ENCODE results near the gene PHLDB2. TPM values are rescaled to one million over a fixed set of nuclear protein-coding genes. Genes with fewer than 3 reads are reported as not detected.

PHLDB2 gene
- total RNA-seq, 2 donors from 2014 or later, result 20.2 to 48.1 TPM

DNA sequence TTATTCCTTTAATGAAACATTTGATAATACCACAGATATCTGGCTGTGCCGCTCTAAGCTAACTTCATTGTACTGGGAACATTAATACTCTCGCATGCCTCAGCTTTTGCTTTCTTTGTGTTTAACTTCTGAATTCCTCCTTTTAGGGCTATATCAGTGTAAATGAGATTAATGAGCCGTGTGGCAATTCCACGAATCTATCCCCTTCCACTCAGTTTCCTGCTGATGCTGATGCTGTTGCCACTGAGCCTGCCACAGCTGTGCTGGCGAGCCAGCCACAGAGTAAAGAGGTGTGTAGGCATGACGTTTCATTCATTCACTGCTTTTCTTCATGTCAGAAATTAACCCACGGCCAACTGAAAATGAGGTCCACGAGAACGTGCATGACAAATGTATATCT is 89.7 kb downstream of the PHLDB2 start:
- Histone ChIP-seq H3K27me3 (no peaks in the 10 kb centered on the region), H3K9me3 (no peaks in the 10 kb centered on the region), H3K36me3 (peaks cover 14% of the 10 kb centered on the region), H3K4me3 (no peak overlapping the region), H3K4me1 (no peaks in the 10 kb centered on the region), H3K27ac (no peak overlapping the region)
- DNase-seq (ENCODE audit: low spot score), result no peak
- no peak for TF ChIP-seq CTCF (IDR thresholded peaks at IDR 0.05)

DNA sequence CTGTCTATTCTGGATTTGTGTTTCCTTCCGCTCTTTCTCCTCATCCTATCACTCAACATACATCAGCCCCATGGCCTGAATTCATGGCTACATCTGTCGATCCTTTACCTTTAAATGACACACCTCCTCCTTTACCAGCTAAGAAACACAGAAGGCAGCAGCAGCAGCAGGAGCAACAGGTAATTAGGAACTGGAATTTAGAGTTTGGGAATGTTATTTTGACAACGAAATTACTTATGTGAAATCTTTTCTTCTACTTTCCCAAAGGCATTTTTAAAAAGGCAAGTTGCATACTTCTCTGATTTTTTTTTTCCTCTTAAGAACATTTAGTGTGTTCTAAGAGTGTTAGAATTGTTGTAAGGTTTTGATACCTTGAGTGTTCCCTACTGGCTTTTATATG is 90.6 kb downstream of the PHLDB2 start:
- no peak overlapping the region for H3K4me3 ChIP-seq
- DNase-seq (ENCODE audit: low spot score), result no peak
- no peaks in the 10 kb centered on the region for H3K4me1 ChIP-seq
- H3K27me3 ChIP-seq, result no peaks in the 10 kb centered on the region
- peaks cover 18% of the 10 kb centered on the region for H3K36me3 ChIP-seq
- no peaks in the 10 kb centered on the region for H3K9me3 ChIP-seq
- no peak for TF ChIP-seq CTCF (IDR thresholded peaks at IDR 0.05)
- no peak overlapping the region for H3K27ac ChIP-seq

DNA sequence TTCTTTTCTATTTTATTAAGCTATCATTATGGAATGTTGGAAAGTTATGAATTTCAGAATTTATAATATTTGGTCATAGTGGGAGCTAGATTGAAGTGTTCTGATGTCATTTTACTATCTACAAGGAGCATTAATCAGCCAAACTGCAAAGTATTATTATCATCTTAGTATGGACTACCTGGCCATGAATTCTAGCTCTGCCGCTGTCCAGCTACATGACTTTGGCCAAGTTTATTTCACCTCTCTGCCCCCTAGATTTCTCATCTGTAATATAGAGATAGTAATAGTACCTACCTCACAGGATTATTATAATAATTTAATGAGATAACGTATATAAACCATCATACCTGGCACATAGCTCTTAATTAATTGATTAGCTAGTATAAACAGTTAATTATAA is 92.0 kb downstream of the PHLDB2 start:
- no peak overlapping the region for H3K4me3 ChIP-seq
- no peak for DNase-seq (ENCODE audit: low spot score)
- no peaks in the 10 kb centered on the region for H3K4me1 ChIP-seq
- H3K27me3 ChIP-seq, result no peaks in the 10 kb centered on the region
- no peaks in the 10 kb centered on the region for H3K9me3 ChIP-seq
- H3K27ac ChIP-seq, result no peak overlapping the region
- TF ChIP-seq CTCF (IDR thresholded peaks at IDR 0.05), result no peak
- H3K36me3 ChIP-seq, result peaks cover 11% of the 10 kb centered on the region

DNA sequence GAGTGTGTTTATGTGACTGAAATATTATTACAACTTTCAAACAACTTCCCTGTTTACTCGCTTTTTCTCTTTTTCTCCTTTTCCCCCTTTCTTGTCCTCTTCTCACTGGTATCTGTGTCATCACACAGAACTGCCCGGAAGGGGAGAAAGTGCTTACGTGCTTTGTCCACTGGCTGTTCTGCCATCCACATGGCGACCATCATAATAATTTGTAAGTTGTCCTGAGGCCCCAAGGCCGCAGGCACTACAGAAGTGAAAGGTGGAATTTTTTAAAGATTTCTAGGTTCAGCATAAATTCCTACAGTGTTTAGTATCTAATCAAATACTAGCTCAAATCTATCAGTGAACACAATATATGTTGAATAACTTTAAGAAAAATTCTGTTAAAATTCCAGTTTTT is 93.0 kb downstream of the PHLDB2 start:
- DNase-seq (ENCODE audit: low spot score), result no peak
- H3K27me3 ChIP-seq, result no peaks in the 10 kb centered on the region
- no peaks in the 10 kb centered on the region for H3K9me3 ChIP-seq
- H3K4me1 ChIP-seq, result no peaks in the 10 kb centered on the region
- H3K4me3 ChIP-seq, result no peak overlapping the region
- no peak overlapping the region for H3K27ac ChIP-seq
- no peak for TF ChIP-seq CTCF (IDR thresholded peaks at IDR 0.05)
- H3K36me3 ChIP-seq, result peaks cover 11% of the 10 kb centered on the region

DNA sequence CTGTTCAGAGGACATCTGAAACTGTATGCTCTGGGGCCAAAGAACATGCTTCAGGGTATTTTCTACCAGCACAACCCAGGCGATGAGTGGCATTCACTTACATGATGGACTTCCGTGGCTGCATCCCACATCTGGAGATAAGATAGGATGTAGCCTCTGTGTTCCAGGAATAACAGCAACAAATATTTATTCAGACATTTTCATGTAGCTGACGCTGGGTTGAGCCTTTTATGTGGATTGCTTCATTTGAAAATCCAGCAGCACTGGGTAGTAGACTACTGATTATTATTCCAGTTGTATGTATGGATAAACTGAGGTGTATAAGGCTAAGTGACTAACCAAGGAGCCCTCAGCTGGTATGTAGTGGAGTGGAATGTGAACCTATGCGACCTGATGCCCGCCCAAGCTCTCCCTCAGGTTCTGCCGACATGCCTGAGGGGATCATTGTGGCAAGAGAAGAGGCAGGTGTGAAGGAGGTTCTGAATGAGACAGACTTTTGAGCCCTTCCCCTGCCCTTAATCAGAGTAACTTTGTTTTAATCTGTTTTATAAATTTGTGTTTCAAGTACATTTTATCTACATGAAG is 93.9 kb downstream of the PHLDB2 start:
- DNase-seq (ENCODE audit: low spot score), result no peak
- Histone ChIP-seq H3K27me3 (no peaks in the 10 kb centered on the region), H3K4me3 (no peak overlapping the region), H3K36me3 (peaks cover 11% of the 10 kb centered on the region), H3K9me3 (no peaks in the 10 kb centered on the region), H3K4me1 (no peaks in the 10 kb centered on the region), H3K27ac (no peak overlapping the region)
- no peak for TF ChIP-seq CTCF (IDR thresholded peaks at IDR 0.05)
